ENCODE data around the gene MIXL1.
"Not testable (repeated sequence)": the region's sequence is repeated elsewhere in the genome, so short reads cannot be mapped to it uniquely, and the experiment has no call there.

Gene MIXL1

DNA sequence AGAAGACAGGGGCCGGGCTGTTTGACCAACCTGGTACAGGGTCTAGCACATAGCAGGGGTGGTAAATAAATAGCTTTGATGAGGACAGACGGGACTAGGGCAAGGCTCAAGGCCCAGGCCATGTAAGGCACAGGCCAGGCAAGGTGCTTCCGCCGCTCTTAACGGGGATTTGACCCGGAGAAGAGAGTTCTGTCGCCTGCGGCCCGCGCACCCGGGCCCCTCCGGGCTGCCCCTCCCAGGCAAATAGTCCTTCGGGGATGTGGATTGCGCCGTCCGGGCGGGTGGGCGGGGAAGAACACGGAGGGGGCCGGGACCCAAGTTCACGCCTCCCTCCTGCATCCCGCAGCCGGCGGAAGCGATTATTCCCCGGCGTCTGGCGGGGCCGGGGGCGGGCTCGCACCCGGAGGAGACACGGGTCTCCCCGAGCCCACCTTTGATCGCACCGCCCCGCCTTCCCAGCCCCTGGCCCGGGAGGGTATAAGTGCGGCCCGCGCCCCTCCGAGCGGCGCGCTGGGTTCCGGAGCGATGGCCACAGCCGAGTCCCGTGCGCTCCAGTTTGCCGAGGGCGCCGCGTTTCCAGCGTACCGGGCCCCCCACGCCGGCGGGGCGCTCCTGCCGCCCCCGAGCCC, at the start of gene MIXL1:
Gene MIXL1 (plus strand): TSS at position 508 of the 629 bp plus-strand sequence. CDS start 18 bp downstream, at position 526.
- no peak for DNase-seq (ENCODE audit: low read depth)

DNA sequence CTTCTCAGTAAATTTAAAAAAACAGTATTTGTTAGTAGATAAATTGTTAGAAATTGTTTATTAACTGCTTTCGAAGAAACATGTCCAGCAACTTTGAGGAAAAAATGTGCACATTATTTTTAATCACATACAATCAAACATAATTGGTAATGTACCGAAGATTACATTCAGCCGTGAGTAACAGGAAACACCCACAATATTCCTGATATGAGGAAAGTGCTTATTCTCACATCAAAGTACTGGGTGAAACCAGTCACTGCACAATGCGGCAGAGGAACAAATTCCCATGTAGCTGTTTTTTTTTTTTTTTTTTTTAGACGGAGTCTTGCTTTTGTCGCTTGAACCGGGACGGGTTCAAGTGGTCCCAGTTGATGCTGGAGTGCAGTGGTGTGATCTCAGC, 46.6 kb upstream of the MIXL1 start:
- no peak for DNase-seq (ENCODE audit: low read depth)

DNA sequence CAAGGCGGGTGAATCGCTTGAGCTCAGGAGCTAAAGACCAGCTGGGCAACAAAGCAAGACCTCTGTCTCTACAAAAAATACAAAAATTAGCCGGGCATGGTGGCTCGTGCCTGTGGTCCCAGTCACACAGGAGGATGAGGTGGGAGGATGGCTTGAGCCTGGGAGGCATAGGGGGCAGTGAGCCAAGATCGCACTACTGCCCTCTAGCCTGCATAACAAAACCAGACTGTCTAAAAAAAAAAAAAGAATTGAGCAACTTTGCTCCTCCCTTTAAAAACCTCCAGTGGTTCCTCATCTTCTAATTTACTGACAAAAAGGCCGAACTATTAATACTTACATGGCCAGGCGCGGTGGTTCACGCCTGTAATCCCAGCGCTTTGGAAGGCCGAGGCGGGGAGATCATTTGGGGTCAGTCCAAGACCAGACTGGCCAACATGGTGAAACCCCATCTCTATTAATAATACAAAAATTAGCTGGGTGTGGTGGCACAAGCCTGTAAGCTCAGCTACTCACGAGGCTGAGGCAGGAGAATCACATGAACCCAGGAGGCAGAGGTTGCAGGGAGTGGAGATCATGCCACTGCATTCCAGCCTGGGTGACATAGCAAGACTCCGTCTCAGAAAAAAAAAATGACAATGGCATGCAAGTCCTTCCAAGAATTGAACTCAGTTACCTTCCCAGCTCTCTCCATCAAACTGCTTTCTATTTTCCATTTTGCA, 41.3 kb upstream of the MIXL1 start:
- no peak for DNase-seq (ENCODE audit: low read depth)

DNA sequence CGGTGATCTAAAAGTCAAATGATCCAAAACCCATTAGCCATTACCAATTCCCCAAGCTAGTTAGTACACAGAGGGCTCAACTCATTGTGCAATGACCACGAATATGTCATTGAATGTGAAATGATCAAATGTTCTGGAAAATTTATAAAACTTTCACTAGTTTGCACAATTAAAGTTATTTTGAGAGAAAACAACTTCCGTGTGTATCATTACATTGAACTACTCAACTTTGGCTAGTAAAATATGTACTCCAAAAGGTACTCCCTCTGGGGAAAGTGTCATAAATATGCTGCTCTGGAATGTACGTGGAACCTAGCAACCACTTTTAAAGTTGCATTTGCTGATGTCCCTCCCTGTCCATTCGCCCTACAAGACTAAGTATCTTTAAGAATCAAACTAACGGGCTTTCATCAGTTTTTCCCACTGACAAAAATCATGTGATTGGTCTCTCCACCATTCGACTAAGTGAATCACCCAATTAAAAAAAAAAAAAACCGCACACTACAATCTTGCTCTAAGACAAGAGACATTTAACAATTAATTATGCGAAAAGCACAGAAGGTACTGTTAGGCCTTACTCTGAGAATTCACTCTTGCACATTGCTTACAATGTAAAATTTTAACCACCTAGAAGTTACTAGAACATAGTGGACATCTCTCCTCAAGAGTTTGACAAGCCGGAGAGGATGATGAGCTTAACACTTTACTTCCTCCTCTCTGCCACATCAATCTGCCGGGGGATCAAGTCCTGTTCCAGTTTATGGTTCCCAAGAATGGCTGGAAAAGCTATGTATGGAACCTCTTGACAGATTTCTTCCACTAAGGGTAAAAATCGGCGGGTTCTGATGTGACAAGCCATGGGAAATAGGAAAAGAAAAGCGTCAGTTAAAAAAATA, 38.1 kb upstream of the MIXL1 start:
- DNase-seq (ENCODE audit: low read depth), result no peak

DNA sequence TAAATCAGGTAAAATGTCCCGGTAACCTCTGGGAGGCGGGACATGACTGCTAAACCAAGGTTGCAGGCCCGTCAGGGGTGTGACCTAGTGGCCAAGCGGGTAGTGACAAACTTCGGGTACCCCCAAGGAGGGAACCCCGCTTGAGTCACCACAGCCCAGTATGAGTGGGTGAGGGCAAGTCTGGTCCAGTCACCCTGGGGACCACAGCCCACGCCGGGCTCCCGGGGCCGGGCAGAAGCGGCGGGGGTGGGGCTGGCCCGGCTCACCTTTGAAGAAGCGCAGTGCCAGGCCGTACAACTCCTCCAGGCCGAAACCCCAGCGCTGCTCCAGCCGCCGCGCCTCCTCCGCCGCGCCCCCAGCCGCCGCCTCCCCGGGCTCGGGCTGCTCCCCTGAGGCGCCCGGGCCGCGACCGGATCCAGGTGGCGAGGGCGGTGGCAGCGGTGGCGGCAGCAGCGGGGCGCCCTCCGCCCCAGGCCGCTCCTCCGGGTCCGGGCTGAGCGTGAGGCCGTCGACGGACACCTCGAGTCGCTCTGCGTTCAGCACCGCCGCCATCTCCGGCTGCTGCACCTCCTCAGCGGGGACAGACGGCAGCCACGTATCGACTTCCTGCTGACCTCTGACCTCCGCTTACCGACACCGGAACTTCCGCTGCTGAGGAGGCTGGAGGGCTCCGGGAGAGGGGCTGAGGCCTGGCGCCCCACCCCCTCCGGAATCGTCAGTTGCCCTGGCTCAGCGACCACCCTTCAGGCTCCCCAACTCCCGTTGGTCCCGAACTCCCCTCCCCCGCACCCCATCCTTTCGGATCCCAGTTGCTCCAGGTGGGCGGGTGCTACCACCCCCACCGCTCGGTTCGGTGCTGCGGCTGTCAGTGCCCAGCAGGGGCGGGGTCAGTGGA, 37.1 kb upstream of the MIXL1 start, which contains the start of gene ACBD3:
Gene ACBD3 (minus strand): TSS at position 618 of the 895 bp plus-strand sequence. CDS start 66 bp downstream, at position 552.
- DNase-seq (ENCODE audit: low read depth), result peak; percentile 78

DNA sequence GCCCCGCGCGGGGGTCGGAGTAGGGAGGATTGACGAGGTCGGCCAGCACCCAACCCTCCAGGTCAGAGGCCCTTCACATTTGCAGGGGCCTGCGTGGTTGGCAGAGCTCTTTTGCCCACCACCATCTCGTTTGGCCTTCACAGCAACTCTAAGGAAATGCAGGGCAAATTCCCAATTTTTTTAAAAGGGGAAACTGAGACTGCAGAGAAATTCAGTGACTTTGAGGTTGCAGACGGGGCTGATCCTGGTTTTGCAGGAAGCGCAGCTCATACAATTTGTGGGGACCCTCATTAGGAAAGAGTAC, 36.5 kb upstream of the MIXL1 start:
- DNase-seq (ENCODE audit: low read depth), result no peak

DNA sequence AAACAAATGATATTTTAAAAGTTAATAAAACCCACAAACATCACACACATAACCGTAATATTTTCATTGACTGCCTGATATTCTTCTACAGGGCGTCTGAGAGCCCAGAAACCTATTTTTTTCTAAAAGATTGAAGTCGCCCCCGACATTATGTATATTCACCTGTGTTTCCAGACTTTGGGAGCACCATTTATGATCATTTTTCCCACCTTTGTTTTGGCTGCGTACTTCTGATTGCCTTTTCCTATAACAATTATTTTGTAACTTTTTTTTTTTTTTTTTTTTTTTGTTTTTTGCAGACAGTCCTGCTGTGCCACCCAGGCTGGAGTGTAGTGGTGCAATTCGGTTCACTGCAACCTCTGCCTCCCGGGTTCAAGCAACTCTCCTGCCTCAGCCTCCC, 36.1 kb upstream of the MIXL1 start:
- DNase-seq (ENCODE audit: low read depth), result no peak

DNA sequence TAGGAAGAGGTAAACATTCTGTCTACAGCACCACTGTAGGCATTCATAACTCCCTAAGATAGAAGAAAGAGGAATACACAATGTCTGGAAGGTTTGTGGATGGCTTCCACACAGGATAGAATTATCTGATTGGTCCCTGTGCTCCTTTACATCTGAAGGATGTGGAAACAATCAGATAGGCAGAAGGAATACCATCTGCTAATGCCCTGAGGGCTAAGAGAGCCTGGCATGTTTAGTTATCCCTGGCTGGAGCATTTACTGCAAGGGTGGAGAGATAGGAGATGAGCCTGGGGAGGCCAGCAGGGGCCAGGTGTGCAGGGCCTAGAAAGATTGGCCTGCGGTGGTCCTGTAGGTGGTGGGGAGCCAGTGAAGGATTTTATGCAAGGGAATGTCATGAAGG, 28.3 kb upstream of the MIXL1 start:
- no peak for DNase-seq (ENCODE audit: low read depth)

DNA sequence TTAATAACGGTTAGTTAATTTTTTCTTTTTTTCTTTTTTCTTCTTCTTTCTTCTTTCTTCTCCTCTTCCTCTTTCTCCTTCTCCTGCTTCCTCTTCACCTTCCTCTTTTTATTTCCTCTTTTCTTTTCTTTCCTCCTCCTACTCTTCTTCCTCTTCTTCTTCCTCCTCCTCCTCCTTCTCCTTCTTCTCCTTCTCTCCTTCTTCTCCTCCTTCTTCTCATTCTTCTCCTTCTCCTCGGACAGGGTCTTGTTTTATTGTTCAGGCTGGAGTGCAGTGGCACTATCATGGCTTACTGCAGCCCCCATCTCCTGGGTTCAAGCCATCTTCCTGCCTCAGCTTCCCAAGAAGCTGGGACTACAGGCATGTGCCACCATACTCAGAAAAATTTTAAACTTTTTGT, 23.5 kb upstream of the MIXL1 start:
- no peak for DNase-seq (ENCODE audit: low read depth)

DNA sequence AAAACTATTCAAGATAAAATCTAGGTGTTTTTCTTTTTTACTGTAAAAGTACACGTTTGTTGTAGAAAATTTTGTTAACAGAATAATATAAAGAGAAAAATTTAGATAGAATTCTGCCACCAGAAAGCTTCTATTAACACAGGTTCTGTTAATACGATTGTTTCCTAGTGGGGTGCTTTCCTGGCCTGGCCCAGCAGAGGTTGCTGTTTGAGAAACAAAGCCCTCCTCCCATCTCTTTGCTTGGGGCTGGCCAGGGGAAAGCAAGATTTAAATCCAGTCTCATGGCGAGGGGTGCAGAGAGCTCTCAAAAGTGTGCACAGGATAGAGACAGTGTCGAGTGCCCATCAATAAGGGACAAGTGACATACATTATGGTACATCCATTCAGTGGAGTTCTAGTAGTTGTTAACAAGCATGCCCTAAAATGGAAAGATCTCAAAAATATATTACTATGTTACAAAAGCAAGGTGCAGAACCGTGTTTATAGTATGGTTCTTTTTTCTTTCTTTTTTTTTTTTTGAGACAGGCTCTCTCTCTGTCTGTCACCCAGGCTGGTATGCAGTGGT, 22.4 kb upstream of the MIXL1 start:
- DNase-seq (ENCODE audit: low read depth), result no peak

DNA sequence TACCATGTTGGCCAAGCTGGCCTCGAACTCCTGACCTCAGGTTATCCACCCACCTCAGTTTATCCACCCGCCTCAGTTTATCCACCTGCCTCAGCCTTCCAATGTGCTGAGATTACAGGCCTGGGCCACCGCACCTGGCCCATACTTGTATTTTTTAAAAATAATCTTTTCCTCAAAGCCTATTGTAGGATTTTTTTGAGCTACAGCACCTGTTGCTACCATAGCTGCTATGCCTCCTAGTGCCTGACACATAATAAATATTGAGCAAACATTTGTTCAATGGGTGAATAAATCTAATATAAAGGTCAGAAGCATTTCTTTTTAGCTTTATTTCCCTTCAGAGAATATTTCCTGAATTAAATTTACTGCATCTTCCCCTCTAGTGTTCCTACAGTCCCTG, 21.2 kb upstream of the MIXL1 start:
- no peak for DNase-seq (ENCODE audit: low read depth)

DNA sequence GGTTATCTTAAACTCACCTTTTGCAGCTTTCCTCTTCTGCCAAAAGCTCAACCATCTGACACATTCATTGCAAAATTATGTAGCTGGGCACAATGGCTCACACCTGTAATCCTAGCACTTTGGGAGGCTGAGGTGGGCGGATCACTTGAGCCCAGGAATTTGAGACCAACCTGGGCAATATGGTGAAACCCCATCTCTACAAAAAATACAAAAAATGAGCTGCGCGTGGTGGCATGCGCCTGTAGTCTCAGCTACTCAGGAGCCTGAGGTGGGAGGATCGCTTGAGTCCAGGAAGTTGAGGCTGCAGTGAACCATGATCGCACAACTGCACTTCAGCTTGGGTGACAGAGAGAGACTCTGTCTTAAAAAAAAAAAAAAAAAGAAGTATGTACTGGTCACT, 20.8 kb upstream of the MIXL1 start:
- DNase-seq (ENCODE audit: low read depth), result not testable (repeated sequence)

DNA sequence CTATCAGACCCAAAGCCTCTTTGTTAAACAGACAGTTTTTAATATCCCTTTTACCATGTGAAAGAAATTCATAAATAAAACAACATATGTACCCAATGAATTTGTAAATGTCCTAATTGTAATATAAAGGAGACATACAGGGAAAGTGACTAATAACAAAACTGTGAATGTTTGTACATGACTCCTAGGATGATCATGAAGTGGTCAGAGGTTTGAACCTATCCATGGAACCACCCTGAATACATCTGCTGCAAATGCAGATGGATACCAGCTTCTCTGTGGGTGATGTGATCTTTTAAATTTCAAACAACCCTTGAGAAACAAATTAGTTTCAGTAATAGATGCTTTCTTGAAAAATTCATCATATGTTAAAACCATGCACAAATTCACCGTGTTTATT, 20.2 kb upstream of the MIXL1 start:
- DNase-seq (ENCODE audit: low read depth), result no peak

DNA sequence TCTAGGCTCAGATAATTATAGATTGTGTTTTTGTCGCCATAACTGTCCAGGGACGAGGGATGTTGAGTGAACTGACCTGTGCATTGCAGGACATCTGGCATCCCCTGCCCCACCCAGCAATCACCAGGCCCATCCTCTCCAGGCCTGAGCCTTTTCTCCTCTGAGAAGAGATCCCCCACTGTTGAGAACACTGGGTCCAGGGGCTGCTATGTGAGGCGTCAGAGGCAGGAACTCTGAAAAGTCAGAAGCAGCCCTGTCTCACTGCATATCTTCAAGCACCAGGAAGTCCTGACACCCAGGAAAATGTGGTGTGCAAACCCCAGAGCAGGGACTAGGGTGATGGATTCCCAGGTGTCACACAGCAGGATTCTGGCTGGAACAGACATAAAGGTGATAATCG, 19.8 kb upstream of the MIXL1 start:
- DNase-seq (ENCODE audit: low read depth), result no peak

DNA sequence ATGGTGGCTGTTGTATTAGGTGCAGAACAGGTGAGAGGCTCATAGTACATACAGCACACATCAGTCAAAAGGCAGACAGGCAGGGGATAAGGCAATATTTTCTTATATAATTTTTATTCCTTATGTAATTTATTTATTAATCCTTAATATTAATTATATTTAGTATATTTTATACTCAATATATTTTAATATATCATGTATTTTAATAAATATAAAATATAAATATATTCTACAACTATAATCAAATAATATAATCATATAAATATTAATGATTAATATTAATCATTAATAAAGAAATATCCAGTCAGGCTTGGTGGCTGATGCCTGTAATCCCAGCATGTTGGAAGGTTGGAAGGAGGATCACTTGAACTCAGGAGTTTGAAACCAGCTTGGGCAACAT, 19.3 kb upstream of the MIXL1 start:
- DNase-seq (ENCODE audit: low read depth), result no peak

DNA sequence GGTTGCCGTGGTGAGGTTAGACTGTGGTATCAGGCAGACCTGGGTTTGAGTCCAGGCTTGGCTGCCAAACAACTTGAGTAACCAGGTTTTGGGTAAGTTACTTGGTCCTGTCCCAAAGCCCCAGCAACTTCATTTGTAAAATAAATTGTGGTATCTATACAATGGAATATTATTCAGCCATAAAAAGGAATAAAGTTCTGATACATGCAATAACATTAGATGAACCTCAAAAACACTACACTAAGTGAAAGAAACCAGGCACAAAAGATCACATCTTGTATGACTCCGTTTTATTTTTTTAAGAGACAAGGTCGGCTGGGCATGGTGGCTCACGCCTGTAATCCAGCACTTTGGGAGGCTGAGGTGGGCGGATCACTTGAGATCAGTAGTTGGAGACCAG, 16.4 kb upstream of the MIXL1 start:
- DNase-seq (ENCODE audit: low read depth), result no peak

DNA sequence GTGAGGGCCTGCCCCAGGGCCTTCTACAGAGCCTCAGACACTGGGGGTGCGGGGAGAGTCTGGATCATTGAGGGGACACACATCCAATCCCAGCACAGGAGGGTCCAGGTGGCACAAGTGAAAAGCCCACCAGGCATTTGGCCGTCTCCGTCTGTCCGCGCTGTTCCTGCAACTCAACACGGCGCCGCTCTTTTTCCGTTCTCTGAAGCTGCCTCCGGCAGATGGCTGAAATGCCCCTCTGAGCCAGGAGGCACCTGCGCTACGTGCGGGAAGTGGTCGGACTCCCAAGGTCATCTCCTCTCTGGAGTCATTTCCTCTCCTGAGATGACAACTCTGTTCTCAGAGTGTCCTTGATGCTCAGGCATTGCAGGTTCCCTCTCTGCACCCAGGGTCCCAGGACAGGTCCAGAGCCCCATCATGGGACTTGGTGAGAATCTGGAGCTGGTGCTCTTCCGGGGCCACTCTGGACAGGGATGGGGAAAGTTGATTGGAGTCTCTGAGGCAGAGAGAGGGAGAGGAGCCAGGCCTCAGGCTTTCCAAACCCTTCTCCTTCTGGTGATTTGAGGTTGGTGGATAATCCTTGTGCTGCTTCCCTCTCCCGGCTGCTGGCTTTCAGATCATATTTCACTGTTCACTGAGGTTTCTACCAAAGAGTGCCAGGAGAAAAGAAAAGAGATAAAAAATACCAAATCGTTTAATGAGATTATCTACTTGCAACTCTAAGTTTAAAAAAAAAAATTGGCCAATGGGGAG, 14.0 kb upstream of the MIXL1 start:
- DNase-seq (ENCODE audit: low read depth), result no peak

DNA sequence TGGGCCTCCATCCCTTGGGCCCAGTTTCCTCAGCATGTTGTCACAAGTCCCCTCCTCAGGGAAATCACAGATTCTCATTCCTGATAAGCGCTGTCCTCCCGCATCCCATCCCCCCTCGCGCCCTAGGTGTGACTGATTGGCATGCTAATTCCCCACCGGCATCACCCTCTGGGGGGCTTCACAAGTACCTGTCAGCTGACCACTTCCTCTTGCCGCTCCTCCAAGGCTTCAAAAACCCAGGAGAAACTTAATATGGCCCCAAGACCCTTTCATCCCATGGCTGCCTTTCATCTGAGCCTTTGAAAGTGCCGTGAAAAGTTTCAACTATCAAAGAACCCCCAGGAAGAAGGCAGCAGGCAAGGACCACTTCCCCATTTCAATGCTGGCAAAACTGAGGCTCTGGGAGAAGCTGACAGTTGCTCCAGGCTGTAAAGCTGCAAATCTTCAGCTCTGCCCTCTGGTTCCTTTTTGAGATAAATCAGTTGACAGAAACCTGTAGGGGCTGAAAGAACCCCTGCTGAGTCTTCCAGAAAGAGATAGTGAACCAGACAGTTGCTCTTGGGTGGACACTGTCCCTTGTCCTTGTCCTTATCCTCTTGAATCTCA, 12.8 kb upstream of the MIXL1 start:
- DNase-seq (ENCODE audit: low read depth), result no peak

DNA sequence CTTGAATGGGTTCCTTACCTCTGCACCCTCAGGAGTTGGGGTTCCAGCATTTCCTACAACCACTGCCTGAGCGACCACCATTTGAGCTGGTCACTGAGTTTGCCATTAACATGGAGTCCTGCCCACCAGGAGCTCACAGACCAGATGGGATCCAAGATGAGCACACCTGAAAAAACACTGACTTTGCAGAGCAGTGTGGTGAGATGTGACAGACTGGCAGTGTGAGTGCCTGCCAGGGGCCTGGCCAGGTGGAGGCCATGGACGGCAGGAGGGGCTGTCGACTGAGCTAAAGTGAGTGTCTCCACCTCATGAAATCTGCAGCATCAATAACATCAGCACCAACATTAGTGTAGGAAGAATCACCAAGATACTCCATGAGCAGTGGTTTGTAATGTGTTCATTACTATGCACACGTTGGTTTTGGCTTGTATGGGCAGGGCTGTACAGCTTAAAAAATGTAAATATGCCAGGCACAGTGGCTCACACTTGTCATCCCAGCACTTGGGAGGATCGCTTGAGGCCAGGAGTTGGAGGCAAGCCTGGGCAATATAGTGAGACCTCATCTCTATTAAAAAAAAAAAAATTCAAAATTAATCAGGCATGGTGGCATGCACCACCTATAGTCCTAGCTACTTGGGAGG, 12.2 kb upstream of the MIXL1 start:
- no peak for DNase-seq (ENCODE audit: low read depth)

DNA sequence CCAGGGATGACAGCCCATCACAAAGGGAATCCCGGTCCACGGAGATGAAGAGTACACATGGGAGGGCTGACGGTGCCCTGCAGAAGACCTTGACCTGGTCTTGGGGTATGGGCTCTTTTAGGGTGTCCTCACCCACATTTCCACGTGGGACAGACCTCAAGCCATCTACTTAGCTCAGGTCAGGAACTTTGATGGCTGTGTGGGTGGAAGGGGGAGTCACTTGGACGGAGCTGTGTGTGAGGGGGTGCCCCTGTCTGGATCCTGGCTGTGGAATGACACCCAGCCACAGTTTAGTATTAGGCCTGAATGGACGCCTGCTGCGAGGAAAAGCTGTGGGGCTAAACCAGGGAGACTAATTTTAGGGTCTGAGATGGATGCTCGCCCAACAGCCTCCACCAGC, 10.9 kb upstream of the MIXL1 start:
- no peak for DNase-seq (ENCODE audit: low read depth)

Data from activated T-cell treated with anti-CD3 and anti-CD28 coated beads for 24 hours (primary cell).